Naive thymus-derived CD8-positive, alpha-beta T cell (primary cell): Measurements from ENCODE around the gene ZNF660. TPM values are rescaled to one million over a fixed set of nuclear protein-coding genes. Genes with fewer than 3 reads are reported as not detected.
"Not testable (repeated sequence)": the region's sequence is repeated elsewhere in the genome, so short reads cannot be mapped to it uniquely, and the experiment has no call there.

Experiments used
- ATAC-seq, 2 donors: fragments of 150-1000 bp; cut with Tn5 transposase in 1 of 2; sonication (Bioruptor Pico), chemical (Tn5 transposase) in 1 of 2; 1 replicate in 1 of 2; 2 replicates in 1 of 2; pipeline ENCODE4 v1.10.0; 2021; ENCODE audit warnings: mild to moderate bottlenecking in 2 of 2, moderate library complexity in 2 of 2
- POLR2A ChIA-PET: fragments of 350-600 bp; sonication (Branson Sonifier 250); formaldehyde crosslinking; loops from one replicate; lab custom pipeline; 2021; ENCODE audit warnings: antibody characterized with exemption; lab: Charles Lee
- DNase-seq, 10 donors: peaks; one replicate each; pipeline versions ENCODE4 v3.0.0 to v3.0.0-alpha.2; 2020 to 2022
- H3K27ac Mint-ChIP-seq, 10 donors: one replicate each; pipeline ENCODE4 v1.8.0; 2020 to 2022; ENCODE audit warnings: mild to moderate bottlenecking in 10 of 10, mixed read lengths in 10 of 10, moderate library complexity in 4 of 10, inconsistent platforms in 1 of 10
- H3K27me3 Mint-ChIP-seq, 5 donors: one replicate each; pipeline ENCODE4 v1.8.0; 2021 to 2022; ENCODE audit warnings: mixed read lengths in 5 of 5
- H3K36me3 Mint-ChIP-seq, 3 donors: one replicate each; pipeline ENCODE4 v1.8.0; 2020 to 2022; ENCODE audit warnings: mixed read lengths in 3 of 3, mild to moderate bottlenecking in 2 of 3, inconsistent platforms in 1 of 3
- H3K4me1 Mint-ChIP-seq, 4 donors: one replicate each; pipeline ENCODE4 v1.8.0; 2021 to 2022; ENCODE audit warnings: mixed read lengths in 4 of 4
- H3K4me3 Mint-ChIP-seq, 10 donors: one replicate each; pipeline ENCODE4 v1.8.0; 2020 to 2022; ENCODE audit warnings: mild to moderate bottlenecking in 10 of 10, mixed read lengths in 10 of 10, moderate library complexity in 6 of 10, inconsistent platforms in 1 of 10
- H3K9me3 Mint-ChIP-seq, 9 donors: one replicate each; pipeline ENCODE4 v1.8.0; 2020 to 2022; ENCODE audit warnings: mixed read lengths in 9 of 9, mild to moderate bottlenecking in 3 of 9, inconsistent platforms in 1 of 9, moderate library complexity in 1 of 9
- polyA plus RNA-seq, 3 donors: library from polyadenylated mRNA; unstranded; fragments of 300-500 nt; fragmentation: Illumina TruSeq; gene quantifications; one replicate each; pipeline ENCODE4 v1.2.3, GENCODE V29; 2021
- total RNA-seq, 8 experiments: library from RNA in 2 of 8; stranded (reverse) in 2 of 8; gene quantifications; one replicate each; pipeline ENCODE4 v1.2.3 and lab custom pipeline; 2021 to 2026

Gene ZNF660
- total RNA-seq: 1 to 10 TPM; 1.7 to 1.9 TPM
- polyA plus RNA-seq: under 1 TPM in 2 of 3 donors, not detected in 1; 0.28 to 0.99 TPM
- 0.49 to 3.0 (median 1.7) reads per million in 6 experiments for total RNA-seq (lab: John Stamatoyannopoulos, UW)

GRCh38 chr3:44584646-44585501, at the start of gene ZNF660:
TSS of gene ZNF660 (plus strand) at chr3:44584964. CDS start at chr3:44594194, 9,230 bp downstream.
- Mint-ChIP-seq H3K4me1 (peaks cover 4 to 22% (median 16%) of the 10 kb centered on the region in 4 donors), H3K27ac (peak within 1 kb of the TSS in 6 of 10 donors; percentile 16 to 87 (median 38)), H3K4me3 (peak within 1 kb of the TSS; percentile 52 to 86 (median 78)), H3K36me3 (peaks cover 16 to 33% (median 30%) of the 10 kb centered on the region in 3 donors), H3K27me3 (peaks cover 9 to 57% (median 37%) of the 10 kb centered on the region in 5 donors), H3K9me3 (peaks cover 0 to 64% (median 29%) of the 10 kb centered on the region in 9 donors)
- ATAC-seq (peak; percentile 56 to 57), DNase-seq (peak in 2 of 10 donors; percentile 1 to 17)
- POLR2A ChIA-PET: interaction anchor here (0.6 kb wide), 1 partner anchor 41 kb away, joined by 4 read pairs; no protein-coding TSS in a partner anchor

DNA sequence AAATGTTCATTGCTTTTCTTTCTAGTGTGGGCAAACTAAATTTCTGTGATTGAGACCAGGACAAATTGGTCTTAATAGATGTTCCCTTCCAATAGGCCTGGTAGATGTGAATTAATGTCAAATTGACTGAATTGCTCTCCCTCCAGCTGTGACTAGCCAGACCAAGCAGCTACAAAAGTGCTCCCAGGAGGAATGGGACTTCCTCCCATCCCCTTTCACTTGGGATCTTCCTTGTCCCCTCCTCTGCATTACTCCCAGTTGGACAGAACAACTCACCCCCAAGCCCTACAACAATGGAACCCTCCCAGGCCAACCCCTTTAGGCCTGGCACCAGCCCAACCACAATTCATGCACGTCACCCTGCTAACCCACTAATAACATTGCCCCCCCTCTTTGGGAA, 49.4 kb upstream of the ZNF660 start:
- H3K27ac Mint-ChIP-seq: no peak overlapping the region
- H3K9me3 Mint-ChIP-seq: no peaks in the 10 kb centered on the region
- peaks cover 0 to 5% (median 2%) of the 10 kb centered on the region in 4 donors for H3K4me1 Mint-ChIP-seq
- DNase-seq (no peak), ATAC-seq (no peak)
- no peaks in the 10 kb centered on the region for H3K36me3 Mint-ChIP-seq
- H3K4me3 Mint-ChIP-seq: no peak overlapping the region
- peaks cover 28 to 58% (median 39%) of the 10 kb centered on the region in 5 donors for H3K27me3 Mint-ChIP-seq
- POLR2A ChIA-PET: no interaction called here

DNA sequence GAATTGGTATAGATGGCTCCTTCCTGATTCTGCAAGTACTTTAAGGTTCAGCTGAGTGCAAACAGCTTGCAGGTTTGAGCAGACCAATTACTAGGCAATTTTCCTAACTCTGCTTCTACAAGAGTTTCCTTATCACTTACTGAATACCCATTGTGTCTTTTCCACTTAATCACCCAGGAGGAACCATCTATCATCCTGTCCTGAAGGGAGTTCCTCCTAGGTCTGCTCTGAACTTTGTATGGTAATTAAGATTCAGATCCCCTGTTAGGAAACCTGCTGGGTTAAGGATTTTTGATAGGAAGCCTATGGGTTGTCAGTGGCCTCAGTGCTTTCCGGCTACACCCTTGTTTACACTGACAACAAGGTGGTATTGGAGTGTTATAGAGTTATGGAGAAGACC, 40.0 kb upstream of the ZNF660 start:
- H3K27ac Mint-ChIP-seq, POLR2A ChIA-PET, H3K4me1 Mint-ChIP-seq, DNase-seq, H3K9me3 Mint-ChIP-seq, H3K4me3 Mint-ChIP-seq, ATAC-seq, H3K36me3 Mint-ChIP-seq: not testable (repeated sequence)
- peaks cover 9 to 24% (median 16%) of the 10 kb centered on the region in 5 donors for H3K27me3 Mint-ChIP-seq

GRCh38 chr3:44554626-44555592, 29.9 kb upstream of the ZNF660 start, which contains the start of gene ZKSCAN7:
TSS of gene ZKSCAN7 (plus strand) at chr3:44555193. CDS start at chr3:44557048, 1,855 bp downstream.
- H3K9me3 Mint-ChIP-seq: peaks cover 0 to 6% (median 0%) of the 10 kb centered on the region in 9 donors
- H3K4me3 Mint-ChIP-seq: peak within 1 kb of the TSS; percentile 85 to 96 (median 92)
- H3K27ac Mint-ChIP-seq: peak within 1 kb of the TSS; percentile 15 to 96 (median 92)
- POLR2A ChIA-PET: interaction anchor here (0.6 to 2.8 kb wide), 5 partner anchors 42 to 452 kb away, joined by 3 to 12 read pairs (median 6); partner anchors contain the start of gene TCAIM
- peak; percentile 80 to 83 for ATAC-seq
- peaks cover 8 to 21% (median 14%) of the 10 kb centered on the region in 3 donors for H3K36me3 Mint-ChIP-seq
- peaks cover 0 to 19% (median 4%) of the 10 kb centered on the region in 5 donors for H3K27me3 Mint-ChIP-seq
- peaks cover 10 to 32% (median 27%) of the 10 kb centered on the region in 4 donors for H3K4me1 Mint-ChIP-seq
- DNase-seq: peak; percentile 17 to 74 (median 48)

- peak in 2 of 10 donors; percentile 1 to 5 for DNase-seq
- H3K36me3 Mint-ChIP-seq: peaks cover 14 to 27% (median 19%) of the 10 kb centered on the region in 3 donors
- POLR2A ChIA-PET: interaction anchor here (0.6 to 2.8 kb wide), 4 partner anchors 45 to 309 kb away, joined by 3 to 12 read pairs (median 6); partner anchors contain the start of gene TCAIM
- H3K9me3 Mint-ChIP-seq: peaks cover 0 to 6% (median 0%) of the 10 kb centered on the region in 9 donors
- peak overlapping the region; percentile 15 to 96 (median 92) for H3K27ac Mint-ChIP-seq
- H3K27me3 Mint-ChIP-seq: peaks cover 0 to 11% (median 4%) of the 10 kb centered on the region in 5 donors
- peaks cover 11 to 32% (median 28%) of the 10 kb centered on the region in 4 donors for H3K4me1 Mint-ChIP-seq
- H3K4me3 Mint-ChIP-seq: peak overlapping the region; percentile 85 to 96 (median 92)
- peak; percentile 13 to 23 for ATAC-seq
These were observed 29.0 kb upstream of the ZNF660 start for GRCh38 chr3:44555723-44556122.

- DNase-seq (no peak), ATAC-seq (no peak)
- peak overlapping the region in 3 of 10 donors; percentile 7 to 68 (median 20) for H3K4me3 Mint-ChIP-seq
- H3K27me3 Mint-ChIP-seq: peaks cover 0 to 2% (median 0%) of the 10 kb centered on the region in 5 donors
- H3K9me3 Mint-ChIP-seq: peaks cover 0 to 12% (median 5%) of the 10 kb centered on the region in 9 donors
- H3K27ac Mint-ChIP-seq: no peak overlapping the region
- POLR2A ChIA-PET: interaction anchor here (0.9 kb wide), 1 partner anchor 203 kb away, joined by 4 read pairs; no protein-coding TSS in a partner anchor
- peaks cover 13 to 32% (median 28%) of the 10 kb centered on the region in 4 donors for H3K4me1 Mint-ChIP-seq
- H3K36me3 Mint-ChIP-seq: peaks cover 22 to 41% (median 32%) of the 10 kb centered on the region in 3 donors
These were observed 27.7 kb upstream of the ZNF660 start for GRCh38 chr3:44557074-44557473.

- Mint-ChIP-seq H3K36me3 (peaks cover 33 to 81% (median 61%) of the 10 kb centered on the region in 3 donors), H3K27me3 (no peaks in the 10 kb centered on the region), H3K4me3 (no peak overlapping the region), H3K4me1 (peaks cover 14 to 22% (median 18%) of the 10 kb centered on the region in 4 donors), H3K27ac (no peak overlapping the region), H3K9me3 (peaks cover 0 to 33% (median 22%) of the 10 kb centered on the region in 9 donors)
- ATAC-seq: no peak
- DNase-seq: no peak
- POLR2A ChIA-PET: interaction anchor here (0.7 kb wide), 1 partner anchor 51 kb away, joined by 4 read pairs; no protein-coding TSS in a partner anchor
These were observed 23.7 kb upstream of the ZNF660 start for GRCh38 chr3:44561076-44561475.

GRCh38 chr3:44562147-44562546, 22.6 kb upstream of the ZNF660 start:
- DNase-seq (no peak), ATAC-seq (no peak)
- Mint-ChIP-seq H3K9me3 (peaks cover 0 to 41% (median 29%) of the 10 kb centered on the region in 9 donors), H3K4me1 (peaks cover 8 to 20% (median 14%) of the 10 kb centered on the region in 4 donors), H3K27me3 (no peaks in the 10 kb centered on the region), H3K27ac (no peak overlapping the region), H3K36me3 (peaks cover 38 to 88% (median 69%) of the 10 kb centered on the region in 3 donors), H3K4me3 (no peak overlapping the region)
- POLR2A ChIA-PET: no interaction called here

DNA sequence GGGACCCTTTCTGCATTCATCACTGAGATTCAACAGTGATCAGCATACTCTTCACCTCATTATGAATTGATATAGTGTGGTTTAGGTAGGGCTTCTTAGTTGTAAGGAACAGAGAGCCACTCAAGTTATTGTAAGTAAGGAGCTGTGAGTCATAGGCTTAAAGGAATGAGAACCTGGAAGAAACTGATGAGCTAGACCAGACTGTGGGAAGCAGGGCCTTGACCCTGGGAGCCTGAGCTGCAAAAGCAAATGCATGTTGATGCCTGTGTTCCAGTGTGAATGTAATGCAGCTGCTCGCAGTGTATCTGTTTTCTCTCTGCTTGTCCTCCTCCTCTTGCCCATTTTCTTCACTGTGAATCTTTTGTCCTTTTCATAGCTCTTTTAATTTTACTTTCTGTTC, 16.2 kb upstream of the ZNF660 start:
- POLR2A ChIA-PET: no interaction called here
- ATAC-seq (no peak), DNase-seq (no peak)
- H3K27ac Mint-ChIP-seq: no peak overlapping the region
- H3K4me1 Mint-ChIP-seq: peaks cover 0 to 13% (median 5%) of the 10 kb centered on the region in 4 donors
- H3K27me3 Mint-ChIP-seq: no peaks in the 10 kb centered on the region
- no peak overlapping the region for H3K4me3 Mint-ChIP-seq
- H3K36me3 Mint-ChIP-seq: peaks cover 73 to 90% (median 84%) of the 10 kb centered on the region in 3 donors
- peaks cover 21 to 91% (median 76%) of the 10 kb centered on the region in 9 donors for H3K9me3 Mint-ChIP-seq

- peaks cover 0 to 4% (median under 1%) of the 10 kb centered on the region in 4 donors for H3K4me1 Mint-ChIP-seq
- no peak overlapping the region for H3K27ac Mint-ChIP-seq
- peaks cover 62 to 71% (median 63%) of the 10 kb centered on the region in 3 donors for H3K36me3 Mint-ChIP-seq
- POLR2A ChIA-PET: no interaction called here
- ATAC-seq (no peak), DNase-seq (no peak)
- no peaks in the 10 kb centered on the region for H3K27me3 Mint-ChIP-seq
- no peak overlapping the region for H3K4me3 Mint-ChIP-seq
- peaks cover 22 to 88% (median 73%) of the 10 kb centered on the region in 9 donors for H3K9me3 Mint-ChIP-seq
These were observed 13.7 kb upstream of the ZNF660 start for GRCh38 chr3:44571024-44571423.

GRCh38 chr3:44576613-44577012, 8.2 kb upstream of the ZNF660 start:
- Mint-ChIP-seq H3K9me3 (peaks cover 7 to 74% (median 25%) of the 10 kb centered on the region in 9 donors), H3K36me3 (peaks cover 20 to 41% (median 22%) of the 10 kb centered on the region in 3 donors), H3K4me1 (no peaks in the 10 kb centered on the region), H3K4me3 (no peak overlapping the region), H3K27me3 (peaks cover 0 to 1% (median 0%) of the 10 kb centered on the region in 5 donors), H3K27ac (no peak overlapping the region)
- ATAC-seq (no peak), DNase-seq (no peak)
- POLR2A ChIA-PET: no interaction called here
